ENCODE results near the gene PBX4.
A peak's percentile ranks its signal among the peaks of the same experiment; 100 is the strongest.

The PBX4 gene

DNA sequence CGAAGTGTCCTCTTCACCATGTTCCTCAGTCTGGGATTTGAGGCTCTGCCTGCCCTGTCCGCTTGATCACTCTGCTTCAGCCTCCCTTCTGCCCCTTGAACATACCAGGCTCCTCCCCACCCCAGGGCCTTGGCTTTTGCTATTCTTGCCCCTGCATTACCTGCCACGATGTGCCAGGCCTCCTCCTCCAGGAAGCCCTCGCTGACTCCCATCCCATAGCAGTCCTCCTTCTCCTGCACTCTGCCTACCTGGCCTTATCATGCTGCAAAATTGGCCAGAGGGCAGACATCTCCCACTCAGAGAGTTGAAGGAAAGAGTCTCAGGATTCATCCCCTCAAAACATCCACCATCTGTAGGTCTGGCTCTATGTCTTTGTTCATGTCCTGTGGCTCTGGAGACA is 87.6 kb downstream of the PBX4 start:
- Histone ChIP-seq H3K9ac (ENCODE audit: low read length) (no peak overlapping the region), H4K20me1 (ENCODE audit: low read depth, low read length) (no peaks in the 10 kb centered on the region), H3K79me2 (ENCODE audit: insufficient read depth, low read length) (peaks cover under 1% of the 10 kb centered on the region; the same call in 1 of the 2 replicates), H3K4me3 (ENCODE audit: insufficient read depth, low read length, poor library complexity, severe bottlenecking) (no peak overlapping the region), H3F3A (ENCODE audit: insufficient read depth) (peaks cover 18% of the 10 kb centered on the region), H3K27me3 (ENCODE audit: low read length) (no peaks in the 10 kb centered on the region), H3K4me2 (ENCODE audit: low read depth, low read length, poor library complexity, severe bottlenecking) (no peak overlapping the region), H3K27ac (ENCODE audit: low read depth, low read length) (peak overlapping the region; percentile 18), H3K36me3 (ENCODE audit: low read length) (no peaks in the 10 kb centered on the region), H2AFZ (ENCODE audit: low read depth, low read length, severe bottlenecking) (no peak overlapping the region), H3K9me3 (ENCODE audit: insufficient read depth, low read length) (no peaks in the 10 kb centered on the region), H3K9me2 (replicated peaks; ENCODE audit: insufficient read depth, low read length) (no peaks in the 10 kb centered on the region)
- TF ChIP-seq, protein P1, sequence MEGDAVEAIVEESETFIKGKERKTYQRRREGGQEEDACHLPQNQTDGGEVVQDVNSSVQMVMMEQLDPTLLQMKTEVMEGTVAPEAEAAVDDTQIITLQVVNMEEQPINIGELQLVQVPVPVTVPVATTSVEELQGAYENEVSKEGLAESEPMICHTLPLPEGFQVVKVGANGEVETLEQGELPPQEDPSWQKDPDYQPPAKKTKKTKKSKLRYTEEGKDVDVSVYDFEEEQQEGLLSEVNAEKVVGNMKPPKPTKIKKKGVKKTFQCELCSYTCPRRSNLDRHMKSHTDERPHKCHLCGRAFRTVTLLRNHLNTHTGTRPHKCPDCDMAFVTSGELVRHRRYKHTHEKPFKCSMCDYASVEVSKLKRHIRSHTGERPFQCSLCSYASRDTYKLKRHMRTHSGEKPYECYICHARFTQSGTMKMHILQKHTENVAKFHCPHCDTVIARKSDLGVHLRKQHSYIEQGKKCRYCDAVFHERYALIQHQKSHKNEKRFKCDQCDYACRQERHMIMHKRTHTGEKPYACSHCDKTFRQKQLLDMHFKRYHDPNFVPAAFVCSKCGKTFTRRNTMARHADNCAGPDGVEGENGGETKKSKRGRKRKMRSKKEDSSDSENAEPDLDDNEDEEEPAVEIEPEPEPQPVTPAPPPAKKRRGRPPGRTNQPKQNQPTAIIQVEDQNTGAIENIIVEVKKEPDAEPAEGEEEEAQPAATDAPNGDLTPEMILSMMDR (IDR thresholded peaks at IDR 0.05; ENCODE audit: insufficient read depth, low read length, poor library complexity, severe bottlenecking): no peak
- no peak for TF ChIP-seq EZH2phosphoT487 (conservative IDR thresholded peaks at IDR 0.05; ENCODE audit: low read length)

DNA sequence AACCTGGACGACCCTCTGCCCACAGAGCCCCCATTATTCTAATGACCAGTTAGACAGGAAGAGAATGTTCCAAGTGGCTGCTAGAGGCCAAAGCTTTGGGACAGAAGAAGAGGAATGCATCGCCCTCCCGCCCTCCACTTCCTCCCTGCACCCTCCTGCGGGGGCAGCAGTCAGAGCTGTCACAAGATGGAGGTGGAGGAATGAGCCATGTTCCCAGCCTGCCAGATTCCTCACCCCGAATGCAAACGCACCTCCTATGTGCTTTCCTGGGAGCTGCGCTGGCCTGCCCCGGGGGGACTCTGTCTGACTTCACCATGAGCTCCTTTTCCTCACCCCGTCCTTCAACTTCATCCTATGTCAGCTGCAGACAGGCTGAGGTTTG is 88.1 kb downstream of the PBX4 start:
- Histone ChIP-seq H4K20me1 (ENCODE audit: low read depth, low read length) (no peaks in the 10 kb centered on the region), H3K4me2 (ENCODE audit: low read depth, low read length, poor library complexity, severe bottlenecking) (no peak overlapping the region), H3K9ac (ENCODE audit: low read length) (no peak overlapping the region), H3K27ac (ENCODE audit: low read depth, low read length) (peak overlapping the region; percentile 18), H3K36me3 (ENCODE audit: low read length) (no peaks in the 10 kb centered on the region), H3K79me2 (ENCODE audit: insufficient read depth, low read length) (peaks cover 5% of the 10 kb centered on the region; the same call in 1 of the 2 replicates), H3K9me3 (ENCODE audit: insufficient read depth, low read length) (no peaks in the 10 kb centered on the region), H3F3A (ENCODE audit: insufficient read depth) (peaks cover 23% of the 10 kb centered on the region), H3K9me2 (replicated peaks; ENCODE audit: insufficient read depth, low read length) (no peaks in the 10 kb centered on the region), H3K4me3 (ENCODE audit: insufficient read depth, low read length, poor library complexity, severe bottlenecking) (no peak overlapping the region), H2AFZ (ENCODE audit: low read depth, low read length, severe bottlenecking) (no peak overlapping the region), H3K27me3 (ENCODE audit: low read length) (no peaks in the 10 kb centered on the region)
- TF ChIP-seq, protein P1 (IDR thresholded peaks at IDR 0.05; ENCODE audit: insufficient read depth, low read length, poor library complexity, severe bottlenecking): no peak
- TF ChIP-seq EZH2phosphoT487 (conservative IDR thresholded peaks at IDR 0.05; ENCODE audit: low read length): no peak

DNA sequence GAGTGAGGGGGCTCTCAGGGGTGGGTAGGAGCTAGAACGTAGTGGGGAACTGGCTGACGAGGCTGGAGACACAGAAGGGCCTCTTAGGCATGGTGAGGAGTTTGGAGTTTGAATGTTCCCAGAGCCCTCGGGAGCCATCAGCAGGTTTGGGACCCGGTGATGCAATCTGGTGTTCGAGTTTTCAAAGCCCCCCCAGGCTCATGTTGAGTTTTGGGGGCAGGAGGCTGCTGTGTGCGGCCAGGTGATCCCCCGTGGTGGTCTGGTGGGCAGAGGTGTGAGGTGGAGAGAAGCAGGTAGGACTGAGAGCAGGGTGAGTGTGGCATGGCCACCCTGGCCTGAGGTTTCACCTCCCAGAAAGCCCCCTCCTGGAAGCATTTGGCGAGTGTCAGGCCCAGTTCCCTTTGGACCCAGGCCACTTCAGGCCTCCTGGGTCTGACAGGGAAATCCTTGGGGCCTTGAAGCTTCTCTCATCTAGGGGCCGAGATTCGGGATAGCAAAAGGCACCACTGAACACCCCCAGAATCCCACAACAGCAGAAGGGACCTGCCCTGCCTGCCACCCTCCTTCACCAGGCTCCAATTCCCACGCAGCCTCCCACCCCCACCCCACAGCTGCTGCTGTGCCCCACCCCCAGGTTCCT is 88.6 kb downstream of the PBX4 start:
- H3K4me3 ChIP-seq (ENCODE audit: insufficient read depth, low read length, poor library complexity, severe bottlenecking): no peak overlapping the region
- no peak overlapping the region for H2AFZ ChIP-seq (ENCODE audit: low read depth, low read length, severe bottlenecking)
- TF ChIP-seq EZH2phosphoT487 (conservative IDR thresholded peaks at IDR 0.05; ENCODE audit: low read length): no peak
- TF ChIP-seq, protein P1 (IDR thresholded peaks at IDR 0.05; ENCODE audit: insufficient read depth, low read length, poor library complexity, severe bottlenecking): no peak
- H3K9me2 ChIP-seq (replicated peaks; ENCODE audit: insufficient read depth, low read length): no peaks in the 10 kb centered on the region
- no peak overlapping the region for H3K9ac ChIP-seq (ENCODE audit: low read length)
- H3K4me2 ChIP-seq (ENCODE audit: low read depth, low read length, poor library complexity, severe bottlenecking): no peak overlapping the region
- H3K27ac ChIP-seq (ENCODE audit: low read depth, low read length): peak overlapping the region; percentile 25; the same call in 1 of the 2 replicates
- peaks cover 28% of the 10 kb centered on the region for H3F3A ChIP-seq (ENCODE audit: insufficient read depth)
- H3K27me3 ChIP-seq (ENCODE audit: low read length): no peaks in the 10 kb centered on the region
- peaks cover 10% of the 10 kb centered on the region; the same call in 1 of the 2 replicates for H3K79me2 ChIP-seq (ENCODE audit: insufficient read depth, low read length)
- no peaks in the 10 kb centered on the region for H3K36me3 ChIP-seq (ENCODE audit: low read length)
- H4K20me1 ChIP-seq (ENCODE audit: low read depth, low read length): no peaks in the 10 kb centered on the region
- no peaks in the 10 kb centered on the region for H3K9me3 ChIP-seq (ENCODE audit: insufficient read depth, low read length)
